ENCODE results near the gene PPP2R5A. TPM values are rescaled to one million over a fixed set of nuclear protein-coding genes. Genes with fewer than 3 reads are reported as not detected.
A peak's percentile ranks its signal among the peaks of the same experiment; 100 is the strongest.

PPP2R5A gene
- total RNA-seq, 1 donor from 2014 or later = 17.5 TPM

DNA sequence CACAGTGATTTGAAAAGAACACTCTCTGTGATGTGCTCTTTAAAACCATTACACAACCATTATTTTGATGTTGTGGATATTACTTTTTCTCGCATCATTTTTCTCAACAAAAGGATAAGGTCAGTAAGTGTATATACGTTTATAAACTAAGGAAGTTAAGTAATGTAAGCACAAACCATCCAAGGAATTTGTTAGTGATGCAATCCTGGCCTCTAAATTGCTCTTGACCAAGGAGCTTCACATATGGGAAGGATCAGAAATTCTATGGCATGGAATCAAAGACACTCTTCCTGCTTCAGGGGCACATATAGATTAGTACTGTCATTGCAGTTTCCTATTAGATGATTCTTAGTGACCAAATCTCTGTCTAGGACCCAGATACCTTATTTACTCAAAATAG, 3.6 kb upstream of the PPP2R5A start:
- peaks cover 13% of the 10 kb centered on the region for H3K4me1 Mint-ChIP-seq (ENCODE audit: unreplicated experiment)
- no peak overlapping the region for H3K27ac Mint-ChIP-seq (ENCODE audit: unreplicated experiment)
- peaks cover 2% of the 10 kb centered on the region for H3K27me3 Mint-ChIP-seq (ENCODE audit: unreplicated experiment)
- no peak overlapping the region for H3K4me3 Mint-ChIP-seq (ENCODE audit: unreplicated experiment)
- no peak for DNase-seq (ENCODE audit: extremely low spot score, unreplicated experiment)
- TF ChIP-seq, protein P1, sequence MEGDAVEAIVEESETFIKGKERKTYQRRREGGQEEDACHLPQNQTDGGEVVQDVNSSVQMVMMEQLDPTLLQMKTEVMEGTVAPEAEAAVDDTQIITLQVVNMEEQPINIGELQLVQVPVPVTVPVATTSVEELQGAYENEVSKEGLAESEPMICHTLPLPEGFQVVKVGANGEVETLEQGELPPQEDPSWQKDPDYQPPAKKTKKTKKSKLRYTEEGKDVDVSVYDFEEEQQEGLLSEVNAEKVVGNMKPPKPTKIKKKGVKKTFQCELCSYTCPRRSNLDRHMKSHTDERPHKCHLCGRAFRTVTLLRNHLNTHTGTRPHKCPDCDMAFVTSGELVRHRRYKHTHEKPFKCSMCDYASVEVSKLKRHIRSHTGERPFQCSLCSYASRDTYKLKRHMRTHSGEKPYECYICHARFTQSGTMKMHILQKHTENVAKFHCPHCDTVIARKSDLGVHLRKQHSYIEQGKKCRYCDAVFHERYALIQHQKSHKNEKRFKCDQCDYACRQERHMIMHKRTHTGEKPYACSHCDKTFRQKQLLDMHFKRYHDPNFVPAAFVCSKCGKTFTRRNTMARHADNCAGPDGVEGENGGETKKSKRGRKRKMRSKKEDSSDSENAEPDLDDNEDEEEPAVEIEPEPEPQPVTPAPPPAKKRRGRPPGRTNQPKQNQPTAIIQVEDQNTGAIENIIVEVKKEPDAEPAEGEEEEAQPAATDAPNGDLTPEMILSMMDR (IDR thresholded peaks at IDR 0.05) = no peak
- no peaks in the 10 kb centered on the region for H3K9me3 Mint-ChIP-seq (ENCODE audit: unreplicated experiment)
- no peaks in the 10 kb centered on the region for H3K36me3 Mint-ChIP-seq (ENCODE audit: unreplicated experiment)

DNA sequence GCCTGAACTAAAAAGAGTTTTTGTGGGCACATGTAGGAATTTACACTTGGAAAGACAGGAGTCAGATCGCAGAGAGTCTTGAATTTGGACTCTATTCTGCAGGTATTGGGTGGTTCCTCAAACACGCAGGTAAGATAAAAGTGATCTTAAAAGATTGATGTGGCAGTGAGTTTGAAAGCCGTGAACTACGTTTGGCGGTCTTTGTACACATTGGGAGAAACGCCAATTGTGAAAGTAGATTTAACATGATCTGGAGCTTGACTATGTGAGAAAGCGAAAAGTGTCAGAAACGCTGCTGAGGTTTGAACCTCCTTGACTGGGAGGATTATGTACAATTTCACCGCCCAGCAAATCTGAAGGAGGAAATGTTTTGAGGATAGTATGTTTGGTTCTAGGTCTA, 1.5 kb upstream of the PPP2R5A start:
- H3K27me3 Mint-ChIP-seq (ENCODE audit: unreplicated experiment) = no peaks in the 10 kb centered on the region
- no peaks in the 10 kb centered on the region for H3K9me3 Mint-ChIP-seq (ENCODE audit: unreplicated experiment)

DNA sequence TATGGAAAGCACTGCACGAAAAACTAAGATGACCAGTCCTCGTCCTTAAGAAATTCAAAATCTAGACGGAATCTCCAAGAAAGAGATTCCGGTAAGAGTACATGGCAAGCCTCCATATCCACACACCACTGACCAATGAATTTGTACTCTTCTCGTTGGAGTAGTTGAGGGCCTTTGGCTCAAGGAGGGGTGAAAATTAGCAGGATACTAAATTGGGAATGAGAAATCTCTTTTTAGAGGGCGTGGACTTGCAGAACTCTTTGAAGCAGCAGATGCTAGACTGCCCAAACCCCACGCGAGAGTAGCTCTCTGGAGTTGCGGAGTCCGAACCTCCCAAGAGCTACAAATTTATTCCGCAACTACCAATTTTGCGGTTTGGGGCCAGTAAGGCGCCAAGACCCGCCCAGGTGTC, 872 bp upstream of the PPP2R5A start:
- TF ChIP-seq, protein P1 (IDR thresholded peaks at IDR 0.05) = no peak
- no peak for DNase-seq (ENCODE audit: extremely low spot score, unreplicated experiment)
- Mint-ChIP-seq H3K9me3 (ENCODE audit: unreplicated experiment) (no peaks in the 10 kb centered on the region), H3K27ac (ENCODE audit: unreplicated experiment) (peak overlapping the region; percentile 94), H3K4me1 (ENCODE audit: unreplicated experiment) (peaks cover 34% of the 10 kb centered on the region), H3K36me3 (ENCODE audit: unreplicated experiment) (no peaks in the 10 kb centered on the region), H3K27me3 (ENCODE audit: unreplicated experiment) (no peaks in the 10 kb centered on the region), H3K4me3 (ENCODE audit: unreplicated experiment) (peak overlapping the region; percentile 93)

More for the DNA sequence above, 1.5 kb upstream of the PPP2R5A start:
- Mint-ChIP-seq H3K4me1 (ENCODE audit: unreplicated experiment) (peaks cover 30% of the 10 kb centered on the region), H3K27ac (ENCODE audit: unreplicated experiment) (no peak overlapping the region), H3K4me3 (ENCODE audit: unreplicated experiment) (peak overlapping the region; percentile 93), H3K36me3 (ENCODE audit: unreplicated experiment) (no peaks in the 10 kb centered on the region)
- no peak for DNase-seq (ENCODE audit: extremely low spot score, unreplicated experiment)
- TF ChIP-seq, protein P1 (IDR thresholded peaks at IDR 0.05) = no peak

DNA sequence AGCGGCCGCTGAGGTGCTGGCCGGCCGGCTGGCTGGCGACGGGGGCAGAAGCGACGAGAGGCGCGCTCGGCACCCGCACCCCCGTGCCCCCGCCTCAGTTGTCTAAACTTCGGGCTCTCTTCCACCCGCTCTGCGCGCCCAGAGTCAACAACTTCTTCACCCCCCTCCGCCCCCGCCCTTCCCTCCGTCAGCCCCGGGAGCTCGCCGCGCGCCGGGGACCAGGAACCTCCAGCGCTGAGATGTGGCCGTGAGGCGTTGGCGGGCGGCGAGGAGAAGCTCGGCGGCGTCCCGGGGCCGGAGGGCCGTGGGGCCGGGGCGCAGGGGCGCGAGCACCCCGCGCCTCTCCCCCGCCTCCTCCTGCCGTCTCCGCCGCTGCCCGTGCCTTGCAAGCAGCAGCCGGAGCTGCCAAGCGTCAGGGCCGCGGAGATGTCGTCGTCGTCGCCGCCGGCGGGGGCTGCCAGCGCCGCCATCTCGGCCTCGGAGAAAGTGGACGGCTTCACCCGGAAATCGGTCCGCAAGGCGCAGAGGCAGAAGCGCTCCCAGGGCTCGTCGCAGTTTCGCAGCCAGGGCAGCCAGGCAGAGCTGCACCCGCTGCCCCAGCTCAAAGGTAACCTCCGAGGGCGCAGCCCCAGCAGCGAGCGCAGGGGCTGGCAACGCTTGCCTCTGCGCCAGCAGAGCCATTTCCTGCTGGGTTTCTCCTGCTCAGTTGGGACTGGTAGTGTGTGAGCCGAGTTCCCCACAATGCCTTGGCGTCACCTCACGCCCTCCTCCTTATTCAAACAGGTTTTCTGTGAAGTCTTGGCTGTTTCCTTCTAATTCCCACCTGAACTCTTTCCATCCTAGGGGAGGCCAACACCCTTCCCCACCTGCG, 710 bp downstream of the PPP2R5A start:
- TF ChIP-seq, protein P1 (IDR thresholded peaks at IDR 0.05) = no peak
- DNase-seq (ENCODE audit: extremely low spot score, unreplicated experiment) = peak; percentile 88
- Mint-ChIP-seq H3K9me3 (ENCODE audit: unreplicated experiment) (no peaks in the 10 kb centered on the region), H3K4me3 (ENCODE audit: unreplicated experiment) (peak overlapping the region; percentile 93), H3K36me3 (ENCODE audit: unreplicated experiment) (no peaks in the 10 kb centered on the region), H3K27me3 (ENCODE audit: unreplicated experiment) (no peaks in the 10 kb centered on the region), H3K27ac (ENCODE audit: unreplicated experiment) (peak overlapping the region; percentile 86), H3K4me1 (ENCODE audit: unreplicated experiment) (peaks cover 40% of the 10 kb centered on the region)

DNA sequence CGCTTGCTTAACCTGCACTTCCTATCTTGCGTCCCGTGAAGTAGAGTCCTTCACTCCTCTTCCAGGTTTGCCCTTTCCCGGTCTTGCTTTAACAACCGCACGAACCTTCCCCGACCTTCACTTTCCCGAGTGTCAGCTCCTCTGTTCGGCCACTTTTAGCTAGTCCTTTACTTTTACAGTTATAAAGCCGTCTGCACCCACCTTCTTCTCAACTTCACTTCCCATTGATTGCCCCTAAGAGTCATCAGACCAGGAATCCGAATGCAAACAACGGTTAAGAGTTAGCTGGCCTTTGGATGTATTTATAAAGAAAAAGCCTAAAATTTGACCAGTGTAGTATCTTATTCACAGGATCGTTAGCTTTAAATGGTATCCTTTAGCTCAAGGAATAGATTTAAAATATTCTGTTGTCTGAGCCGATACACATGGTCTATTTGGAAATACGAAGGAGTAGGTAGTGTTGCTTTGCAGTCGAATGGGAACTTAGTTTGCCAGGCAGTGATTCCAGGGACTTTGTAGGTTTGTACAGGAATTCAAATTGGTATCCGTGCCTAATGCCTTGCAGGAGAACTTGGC, 1.4 kb downstream of the PPP2R5A start:
- TF ChIP-seq, protein P1 (IDR thresholded peaks at IDR 0.05) = no peak
- no peaks in the 10 kb centered on the region for H3K27me3 Mint-ChIP-seq (ENCODE audit: unreplicated experiment)
- peaks cover 46% of the 10 kb centered on the region for H3K4me1 Mint-ChIP-seq (ENCODE audit: unreplicated experiment)
- peak overlapping the region; percentile 86 for H3K27ac Mint-ChIP-seq (ENCODE audit: unreplicated experiment)
- H3K9me3 Mint-ChIP-seq (ENCODE audit: unreplicated experiment) = no peaks in the 10 kb centered on the region
- H3K36me3 Mint-ChIP-seq (ENCODE audit: unreplicated experiment) = no peaks in the 10 kb centered on the region
- H3K4me3 Mint-ChIP-seq (ENCODE audit: unreplicated experiment) = peak overlapping the region; percentile 93
- DNase-seq (ENCODE audit: extremely low spot score, unreplicated experiment) = no peak

Data from osteocyte (in vitro differentiated cells).